HFF-Myc (cell line): ENCODE results near the gene B3GNT8.
A peak's percentile ranks its signal among the peaks of the same experiment; 100 is the strongest.

Experiments used
- DNase-seq: peaks from one replicate; pipeline ENCODE4 v3.0.0-alpha.2; 2011; ENCODE audit warnings: low read depth; ENCODE audit errors: extremely low read depth
- H3K4me3 ChIP-seq: replicated peaks from 2 replicates; pipeline ENCODE4 v1.5.1; 2011; ENCODE audit warnings: low read depth, mild to moderate bottlenecking, control low read depth, low read length
- TF ChIP-seq, protein P1 (sequence below): IDR thresholded peaks from 2 replicates; pipeline ENCODE4 v1.5.1; 2012; ENCODE audit warnings: mild to moderate bottlenecking, low read depth, low read length, control low read depth; ENCODE audit errors: missing control alignments

The B3GNT8 gene

DNA sequence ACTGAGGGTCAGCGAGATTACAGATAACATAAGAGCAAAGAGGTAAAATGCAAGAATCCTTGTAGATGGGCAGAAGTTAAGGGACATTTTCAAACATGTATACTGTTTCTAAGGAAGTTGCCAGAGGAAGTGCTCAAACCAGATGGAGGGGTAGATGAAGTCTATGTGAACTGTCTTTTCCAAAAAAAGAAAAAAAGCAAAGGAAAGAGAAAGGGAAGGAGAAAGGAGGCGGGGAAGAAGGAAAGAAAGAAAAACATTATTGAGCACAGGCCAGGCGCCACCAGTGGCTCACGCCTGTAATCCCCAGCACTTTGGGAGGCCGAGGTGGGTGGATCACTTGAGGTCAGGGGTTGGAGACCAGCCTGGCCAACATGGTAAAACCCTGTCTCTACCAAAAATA lies 7.3 kb upstream of the B3GNT8 start:
- no peak for DNase-seq
- TF ChIP-seq, protein P1, sequence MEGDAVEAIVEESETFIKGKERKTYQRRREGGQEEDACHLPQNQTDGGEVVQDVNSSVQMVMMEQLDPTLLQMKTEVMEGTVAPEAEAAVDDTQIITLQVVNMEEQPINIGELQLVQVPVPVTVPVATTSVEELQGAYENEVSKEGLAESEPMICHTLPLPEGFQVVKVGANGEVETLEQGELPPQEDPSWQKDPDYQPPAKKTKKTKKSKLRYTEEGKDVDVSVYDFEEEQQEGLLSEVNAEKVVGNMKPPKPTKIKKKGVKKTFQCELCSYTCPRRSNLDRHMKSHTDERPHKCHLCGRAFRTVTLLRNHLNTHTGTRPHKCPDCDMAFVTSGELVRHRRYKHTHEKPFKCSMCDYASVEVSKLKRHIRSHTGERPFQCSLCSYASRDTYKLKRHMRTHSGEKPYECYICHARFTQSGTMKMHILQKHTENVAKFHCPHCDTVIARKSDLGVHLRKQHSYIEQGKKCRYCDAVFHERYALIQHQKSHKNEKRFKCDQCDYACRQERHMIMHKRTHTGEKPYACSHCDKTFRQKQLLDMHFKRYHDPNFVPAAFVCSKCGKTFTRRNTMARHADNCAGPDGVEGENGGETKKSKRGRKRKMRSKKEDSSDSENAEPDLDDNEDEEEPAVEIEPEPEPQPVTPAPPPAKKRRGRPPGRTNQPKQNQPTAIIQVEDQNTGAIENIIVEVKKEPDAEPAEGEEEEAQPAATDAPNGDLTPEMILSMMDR = no peak

DNA sequence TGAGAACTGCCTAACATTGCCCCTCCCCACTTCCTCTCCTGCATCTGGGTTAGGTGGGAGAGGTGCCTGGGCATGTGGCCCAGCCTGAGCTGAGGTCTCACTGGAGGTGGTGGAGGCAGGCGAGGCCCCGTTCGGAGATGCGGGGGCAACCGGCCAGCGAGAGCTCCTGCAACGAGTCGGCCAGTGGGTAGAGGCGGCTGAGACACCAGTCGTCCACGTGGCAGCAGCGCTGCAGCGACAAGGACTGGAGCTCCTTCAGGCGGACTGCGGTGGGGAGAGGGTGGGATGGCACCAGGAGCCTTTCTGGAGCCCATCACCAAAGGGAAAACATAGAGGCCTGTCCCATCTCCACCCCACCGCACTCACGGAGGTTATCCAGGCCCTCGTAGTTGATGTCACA lies 6.0 kb upstream of the B3GNT8 start:
- no peak for DNase-seq
- no peak overlapping the region for H3K4me3 ChIP-seq
- TF ChIP-seq, protein P1 = no peak

More for the DNA sequence above, 7.3 kb upstream of the B3GNT8 start:
- H3K4me3 ChIP-seq = no peak overlapping the region

DNA sequence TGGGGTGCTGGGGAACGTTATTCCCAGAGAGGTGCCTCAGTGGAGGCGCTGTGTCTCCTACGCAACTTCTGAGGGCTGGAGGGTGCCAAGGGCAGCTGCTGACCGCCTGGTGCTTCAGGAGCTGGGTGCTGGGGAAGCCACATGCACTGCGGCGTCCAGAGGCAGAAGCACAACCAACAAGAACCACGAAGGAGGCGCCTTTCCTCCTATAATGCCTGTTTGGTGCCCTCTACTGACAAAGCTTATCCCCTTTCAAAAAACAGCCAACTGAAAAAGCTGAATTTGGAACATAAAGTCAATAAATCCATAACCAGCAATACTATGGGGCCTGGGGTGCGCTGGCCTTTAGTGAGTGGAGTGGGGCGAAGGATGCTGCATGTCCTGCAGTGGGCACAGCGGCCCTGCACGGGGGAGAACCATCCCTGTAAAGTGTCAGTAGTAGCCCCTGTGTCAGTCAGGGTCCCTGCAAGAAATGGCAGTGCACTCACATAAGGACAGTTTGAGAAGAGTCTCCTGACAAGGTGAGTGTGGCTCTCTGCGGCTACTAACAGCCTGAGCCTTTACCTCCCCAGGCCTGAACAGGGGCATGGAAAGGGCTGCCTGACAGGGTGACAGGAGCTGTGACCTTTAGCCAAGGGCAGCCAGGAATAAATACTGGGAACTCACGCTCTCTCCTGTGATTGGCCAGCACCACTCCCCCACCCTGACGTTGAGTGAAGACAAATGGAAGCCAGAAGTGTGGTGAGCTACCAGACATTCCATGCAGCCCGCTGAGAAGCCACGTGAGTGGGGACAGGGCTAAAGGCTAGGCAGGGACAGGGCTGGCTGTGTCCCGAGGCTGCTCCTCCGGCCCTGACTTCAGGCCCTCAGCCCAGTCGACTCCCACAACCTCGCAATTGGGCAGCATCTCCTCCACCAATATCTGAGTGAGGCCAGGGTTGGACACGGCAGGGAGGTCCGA lies 4.5 kb upstream of the B3GNT8 start:
- TF ChIP-seq, protein P1 = peak; percentile 40
- DNase-seq = no peak
- H3K4me3 ChIP-seq = no peak overlapping the region

DNA sequence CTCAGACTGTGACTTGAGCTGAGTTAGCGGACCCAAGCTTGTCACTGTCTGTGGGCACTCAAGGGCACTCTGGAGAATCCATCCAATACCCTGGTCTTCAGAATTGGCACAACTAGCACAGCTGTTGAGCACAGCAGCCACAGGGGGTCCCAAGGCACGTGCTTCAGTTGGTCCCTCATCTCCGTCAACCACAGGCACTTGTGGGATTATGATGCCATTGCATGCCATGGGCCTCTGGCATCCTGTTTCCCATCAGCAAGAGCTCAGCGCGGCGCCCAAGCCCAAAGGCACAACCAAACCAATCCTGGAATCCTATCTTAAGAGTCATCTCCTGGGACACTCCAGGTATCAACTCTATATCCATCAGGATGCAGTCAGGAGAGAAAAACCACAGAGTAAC lies 3.7 kb upstream of the B3GNT8 start:
- no peak overlapping the region for H3K4me3 ChIP-seq
- TF ChIP-seq, protein P1 = no peak
- no peak for DNase-seq

DNA sequence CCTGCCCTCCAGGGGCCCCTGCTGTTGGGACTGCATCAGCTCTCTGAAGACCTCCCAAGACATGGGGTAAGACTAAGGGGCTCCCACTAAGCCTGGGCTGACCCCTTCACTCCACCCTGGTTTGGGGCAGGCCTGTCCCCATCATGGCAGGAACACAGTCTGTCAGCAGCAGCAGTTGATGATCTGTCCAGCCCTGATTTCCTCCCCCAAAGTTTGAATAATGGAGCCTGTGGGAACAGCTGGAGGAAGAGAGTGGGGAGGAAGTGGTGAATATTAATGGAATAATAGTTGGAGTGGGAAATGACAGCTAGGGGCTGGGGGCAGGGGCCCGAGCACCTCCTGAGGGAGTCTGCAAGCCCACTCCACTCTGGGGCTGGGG lies 1.3 kb upstream of the B3GNT8 start:
- TF ChIP-seq, protein P1 = no peak
- no peak overlapping the region for H3K4me3 ChIP-seq
- no peak for DNase-seq

DNA sequence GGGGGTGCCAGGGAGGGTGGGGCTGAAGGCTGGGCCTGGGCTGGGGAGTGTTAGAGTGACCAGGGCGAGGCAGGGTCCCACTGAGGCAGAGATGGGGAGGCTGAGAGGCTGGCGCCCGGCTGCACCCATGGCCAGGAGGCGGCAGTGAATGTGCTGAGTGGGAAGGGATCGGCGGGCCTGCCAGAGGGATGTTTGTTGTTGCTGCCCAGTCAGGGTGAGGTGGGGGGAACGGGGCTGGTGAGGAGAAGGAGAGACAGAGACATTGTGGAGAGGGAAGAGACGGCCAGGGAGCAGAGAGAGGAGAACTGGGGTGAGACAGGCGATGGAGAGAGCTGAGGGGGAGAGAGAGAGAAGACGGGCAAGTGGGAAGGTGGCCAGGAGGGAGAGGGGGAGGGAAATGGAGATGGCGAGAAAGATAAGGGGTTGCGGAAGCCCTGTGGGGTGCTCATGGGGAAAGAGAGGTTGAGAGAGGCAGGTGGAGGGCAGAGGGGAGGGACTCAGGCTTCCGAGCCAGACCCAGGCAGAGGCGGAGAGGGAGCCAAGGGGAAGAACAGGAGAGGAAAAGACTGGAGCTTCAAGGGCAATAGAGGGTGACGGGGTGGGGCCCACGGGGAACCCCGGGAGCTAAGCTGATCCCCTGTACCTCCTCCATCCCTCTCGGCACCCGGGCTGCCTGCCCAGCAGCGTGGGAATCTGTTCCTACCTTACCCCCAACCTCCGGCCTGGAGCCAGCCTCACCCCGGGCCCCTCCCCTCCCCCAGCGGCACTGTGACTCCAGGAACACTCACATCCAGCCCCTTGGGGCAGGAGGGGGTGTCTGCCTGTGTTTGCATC lies 690 bp upstream of the B3GNT8 start:
- TF ChIP-seq, protein P1 = no peak
- DNase-seq = no peak
- H3K4me3 ChIP-seq = no peak overlapping the region
